H1 (cell line): ENCODE measurements around the gene NUDT19. TPM values are rescaled to one million over a fixed set of nuclear protein-coding genes. Genes with fewer than 3 reads are reported as not detected.
"Not testable (repeated sequence)": the region's sequence is repeated elsewhere in the genome, so short reads cannot be mapped to it uniquely, and the experiment has no call there.

Experiments
- CTCF ChIA-PET: fragments of 300-600 bp; sonication (Branson Sonifier 250); formaldehyde crosslinking; loops from one replicate; lab custom pipeline; 2021; ENCODE audit not compliant: partially characterized antibody; lab: Charles Lee
- POLR2A ChIA-PET: fragments of 300-600 bp; sonication (Branson Sonifier 250); formaldehyde crosslinking; loops from one replicate; lab custom pipeline; 2021; ENCODE audit warnings: inconsistent platforms; ENCODE audit not compliant: partially characterized antibody; lab: Charles Lee
- DNase-seq, 2 experiments: peaks; one replicate each; pipeline versions ENCODE4 v3.0.0 to v3.0.0-alpha.2; 2010 to 2022; ENCODE audit warnings: low spot score in 2 of 2, low read depth in 1 of 2, mixed read lengths in 1 of 2
- FAIRE-seq: peaks from 2 replicates; lab custom pipeline; 2011; peaks lifted over from hg19 to GRCh38; lab: Jason Lieb, UNC
- H2AFZ ChIP-seq: 2 replicates; pipeline ENCODE4 v1.8.1; 2012; ENCODE audit warnings: low read length, inconsistent platforms
- H2AK5ac ChIP-seq: 2 replicates; pipeline ENCODE4 v1.6.1; 2013; ENCODE audit warnings: low read depth, low read length
- H2BK120ac ChIP-seq: replicated peaks from 2 replicates; pipeline ENCODE3; 2013; ENCODE audit warnings: low read depth, low read length, inconsistent platforms
- H2BK12ac ChIP-seq: 2 replicates; pipeline ENCODE4 v1.6.1; 2013; ENCODE audit warnings: low read depth, low read length
- H2BK15ac ChIP-seq: 2 replicates; pipeline ENCODE4 v1.6.1; 2013; ENCODE audit warnings: low read length
- H2BK20ac ChIP-seq: 2 replicates; pipeline ENCODE4 v1.6.1; 2013; ENCODE audit warnings: low read length
- H2BK5ac ChIP-seq: 2 replicates; pipeline ENCODE4 v1.6.1; 2013; ENCODE audit warnings: low read depth, low read length
- H3K14ac ChIP-seq: 2 replicates; pipeline ENCODE4 v1.6.1; 2013; ENCODE audit warnings: inconsistent platforms; ENCODE audit not compliant: insufficient read length
- H3K18ac ChIP-seq: 2 replicates; pipeline ENCODE4 v1.6.1; 2013; ENCODE audit warnings: low read length; ENCODE audit errors: extremely low read depth
- H3K23ac ChIP-seq: 2 replicates; pipeline ENCODE4 v1.6.1; 2013; ENCODE audit warnings: inconsistent platforms; ENCODE audit not compliant: insufficient read length
- H3K23me2 ChIP-seq: 2 replicates; pipeline ENCODE4 v1.6.1; 2013; ENCODE audit warnings: low read depth, low read length
- H3K27ac ChIP-seq: 2 replicates; pipeline ENCODE4 v1.6.1; 2011; ENCODE audit warnings: low read depth, low read length, inconsistent platforms
- H3K27me3 ChIP-seq, 4 experiments: replicated peaks in 1 of 4; 1 replicate in 1 of 4; 2 replicates in 3 of 4; pipeline versions ENCODE4 v1.6.1 to v1.8.1; 2011 to 2013; ENCODE audit warnings: low read length in 3 of 4, mild to moderate bottlenecking in 3 of 4, inconsistent platforms in 2 of 4, mixed read lengths in 2 of 4, moderate library complexity in 1 of 4; ENCODE audit not compliant: control insufficient read depth in 3 of 4, insufficient read depth in 3 of 4; ENCODE audit errors: extremely low read depth in 1 of 4
- H3K36me3 ChIP-seq, 4 experiments: 2 replicates each; pipeline versions ENCODE4 v1.6.1 to v1.8.1; 2011 to 2013; ENCODE audit warnings: mild to moderate bottlenecking in 4 of 4, low read length in 3 of 4, moderate library complexity in 2 of 4, control low read depth in 1 of 4, inconsistent platforms in 1 of 4; ENCODE audit not compliant: insufficient read depth in 4 of 4, control insufficient read depth in 2 of 4
- H3K4ac ChIP-seq: replicated peaks from 2 replicates; pipeline ENCODE3; 2013; ENCODE audit warnings: low read length, low read depth, mixed read lengths, inconsistent platforms; ENCODE audit not compliant: insufficient read length
- H3K4me1 ChIP-seq, 4 experiments: replicated peaks in 1 of 4; 1 replicate in 1 of 4; 2 replicates in 3 of 4; pipeline versions ENCODE4 v1.6.1 to v1.8.1; 2011 to 2013; ENCODE audit warnings: low read length in 3 of 4, inconsistent platforms in 2 of 4, mixed read lengths in 1 of 4; ENCODE audit not compliant: insufficient read depth in 4 of 4, control insufficient read depth in 3 of 4
- H3K4me2 ChIP-seq, 2 experiments: 2 replicates each; pipeline versions ENCODE4 v1.6.1 to v1.8.1; 2011 to 2013; ENCODE audit warnings: low read depth in 2 of 2, low read length in 2 of 2, control low read depth in 1 of 2, inconsistent platforms in 1 of 2, mild to moderate bottlenecking in 1 of 2; ENCODE audit not compliant: insufficient read depth in 1 of 2
- H3K4me3 ChIP-seq, 4 experiments: fragments of 200-600, 300-600 bp in 1 of 4; sonication (generic), shearing (Covaris generic), sonication (Bioruptor Twin) in 1 of 4; 2 replicates each; pipeline versions ENCODE4 v1.5.1 to v1.8.1; 2011 to 2016; ENCODE audit warnings: low read length in 4 of 4, low read depth in 3 of 4, control low read depth in 2 of 4, inconsistent platforms in 2 of 4, mild to moderate bottlenecking in 2 of 4, mixed read lengths in 1 of 4, moderate library complexity in 1 of 4; ENCODE audit not compliant: insufficient read depth in 2 of 4; ENCODE audit errors: extremely low read depth in 1 of 4
- H3K56ac ChIP-seq: replicated peaks from 2 replicates; pipeline ENCODE3; 2013; ENCODE audit warnings: low read depth, mild to moderate bottlenecking, mixed read lengths, low read length, inconsistent platforms; ENCODE audit not compliant: insufficient read length
- H3K79me1 ChIP-seq: 2 replicates; pipeline ENCODE4 v1.6.1; 2013; ENCODE audit warnings: low read depth, low read length, control low read depth
- H3K79me2 ChIP-seq, 2 experiments: 2 replicates each; pipeline versions ENCODE4 v1.6.1 to v1.8.1; 2012 to 2013; ENCODE audit warnings: low read length in 2 of 2, mild to moderate bottlenecking in 2 of 2, inconsistent platforms in 1 of 2; ENCODE audit not compliant: insufficient read depth in 2 of 2, control insufficient read depth in 1 of 2
- H3K9ac ChIP-seq, 4 experiments: replicated peaks in 1 of 4; 1 replicate in 1 of 4; 2 replicates in 3 of 4; pipeline versions ENCODE4 v1.6.1 to v1.8.1; 2011 to 2013; ENCODE audit warnings: low read depth in 3 of 4, low read length in 3 of 4, control low read depth in 2 of 4, mild to moderate bottlenecking in 2 of 4, moderate library complexity in 2 of 4, inconsistent platforms in 1 of 4; ENCODE audit errors: extremely low read depth in 1 of 4
- H3K9me3 ChIP-seq, 2 experiments: 2 replicates each; pipeline versions ENCODE4 v1.6.1 to v1.8.1; 2012 to 2013; ENCODE audit warnings: mild to moderate bottlenecking in 2 of 2, moderate library complexity in 2 of 2, control low read depth in 1 of 2, inconsistent platforms in 1 of 2, low read depth in 1 of 2, low read length in 1 of 2, mixed read lengths in 1 of 2; ENCODE audit not compliant: insufficient read depth in 2 of 2
- H4K20me1 ChIP-seq, 2 experiments: replicated peaks in 1 of 2; 2 replicates each; pipeline versions ENCODE3 to v1.8.1; 2011 to 2013; ENCODE audit warnings: inconsistent platforms in 2 of 2, low read length in 2 of 2, mild to moderate bottlenecking in 1 of 2; ENCODE audit not compliant: insufficient read depth in 2 of 2, control insufficient read depth in 1 of 2
- H4K5ac ChIP-seq: 2 replicates; pipeline ENCODE4 v1.6.1; 2013; ENCODE audit warnings: low read length, low read depth, mixed read lengths, inconsistent platforms; ENCODE audit not compliant: insufficient read length
- H4K8ac ChIP-seq: 2 replicates; pipeline ENCODE4 v1.8.0; 2013; ENCODE audit warnings: mild to moderate bottlenecking, moderate library complexity, low read length, inconsistent platforms; ENCODE audit not compliant: insufficient read depth; ENCODE audit errors: extremely low read depth
- H4K91ac ChIP-seq: replicated peaks from 2 replicates; pipeline ENCODE3; 2013; ENCODE audit warnings: low read length, mixed read lengths, inconsistent platforms; ENCODE audit not compliant: insufficient read length
- WGBS, 2 experiments: shearing (Covaris generic) in 1 of 2; methylation state at CpG; one replicate each; pipeline versions ENCODE4 v1.1.6 to v1.1.7; 2013 to 2015; ENCODE audit warnings: low lambda C conversion rate in 2 of 2, mixed read lengths in 2 of 2, inconsistent platforms in 1 of 2, low coverage in 1 of 2, missing lambda C conversion rate in 1 of 2; ENCODE audit not compliant: insufficient replicate concordance in 2 of 2, insufficient coverage in 1 of 2, insufficient read length in 1 of 2; ENCODE audit errors: extremely low coverage in 1 of 2, missing lambda C conversion rate in 1 of 2; 5-methylcytosine and 5-hydroxymethylcytosine counted together
- polyA plus RNA-seq, 7 experiments: library from polyadenylated mRNA; depleted of rRNA in 3 of 7; stranded (reverse) in 5 of 7; unstranded in 2 of 7; fragments of >200 nt in 5 of 7; fragments of 200-250 nt in 2 of 7; gene quantifications; 1 replicate in 5 of 7; 2 replicates in 1 of 7; 4 replicates in 1 of 7; pipeline versions ENCODE4 v1.2.1 to v1.2.3, GENCODE V29; 2011 to 2013; ENCODE audit warnings: missing spikeins in 2 of 7, mixed read lengths in 2 of 7
- total RNA-seq: library from RNA; stranded (reverse); fragmentation: NEBNext Ultra II Directional; extraction: Animal tissue kit (Norgen Biotek cat#: 25700); gene quantifications from 2 replicates; pipeline ENCODE4 v1.2.1, GENCODE V29; 2021

The NUDT19 gene
- total and polyA plus RNA-seq, 2 of the 8 experiments (the other 6 are each of a cell fraction or from before 2014, with no cell fraction given): 2.0 to 3.3 TPM

GRCh38 chr19:32700129-32700528, 8.5 kb downstream of the NUDT19 start:
- ChIA-PET POLR2A (interaction anchor here (1.0 kb wide), 2 partner anchors 8 to 26 kb away, joined by 4 read pairs; partner anchors contain the start of gene NUDT19), CTCF (interaction anchor here (0.6 to 1.7 kb wide), 4 partner anchors 16 to 93 kb away, joined by 3 to 6 read pairs (median 4); partner anchors contain the start of gene TDRD12)
- H3K9ac ChIP-seq, H3K18ac ChIP-seq, H4K8ac ChIP-seq, H2BK12ac ChIP-seq, H3K79me2 ChIP-seq, H3K79me1 ChIP-seq, H4K20me1 ChIP-seq, H2BK5ac ChIP-seq, H3K27me3 ChIP-seq, H3K4me3 ChIP-seq, H3K14ac ChIP-seq, H2BK15ac ChIP-seq, H3K4ac ChIP-seq, H2AFZ ChIP-seq, H2BK120ac ChIP-seq, FAIRE-seq, DNase-seq, H3K4me1 ChIP-seq, H3K4me2 ChIP-seq, H4K5ac ChIP-seq, H3K27ac ChIP-seq, H3K9me3 ChIP-seq, H3K23me2 ChIP-seq, H4K91ac ChIP-seq, H2AK5ac ChIP-seq, H3K23ac ChIP-seq, H2BK20ac ChIP-seq, H3K56ac ChIP-seq, H3K36me3 ChIP-seq: not testable (repeated sequence)
- 76% methylated on average over 7 of the region's 7 CpGs; no CpG with 5 or more reads in 1 of the 2 experiments for WGBS, 2 experiments
